GM18499 (cell line): ENCODE data around the gene PEX14.

Experiments used
- ATAC-seq: cut with Tn5 transposase; IDR thresholded peaks from one replicate; pipeline ENCODE4 v1.9.1; 2021; ENCODE audit warnings: moderate number of reproducible peaks; ENCODE audit not compliant: insufficient read depth, unreplicated experiment

Gene PEX14

GRCh38 chr1:10672343-10673050, 197.7 kb downstream of the PEX14 start:
- no peak for ATAC-seq

GRCh38 chr1:10673109-10673711, 198.5 kb downstream of the PEX14 start:
- no peak for ATAC-seq

- ATAC-seq: no peak
These were observed 199.5 kb downstream of the PEX14 start for GRCh38 chr1:10674222-10674621.

GRCh38 chr1:10674700-10675609, 200.2 kb downstream of the PEX14 start:
- no peak for ATAC-seq

DNA sequence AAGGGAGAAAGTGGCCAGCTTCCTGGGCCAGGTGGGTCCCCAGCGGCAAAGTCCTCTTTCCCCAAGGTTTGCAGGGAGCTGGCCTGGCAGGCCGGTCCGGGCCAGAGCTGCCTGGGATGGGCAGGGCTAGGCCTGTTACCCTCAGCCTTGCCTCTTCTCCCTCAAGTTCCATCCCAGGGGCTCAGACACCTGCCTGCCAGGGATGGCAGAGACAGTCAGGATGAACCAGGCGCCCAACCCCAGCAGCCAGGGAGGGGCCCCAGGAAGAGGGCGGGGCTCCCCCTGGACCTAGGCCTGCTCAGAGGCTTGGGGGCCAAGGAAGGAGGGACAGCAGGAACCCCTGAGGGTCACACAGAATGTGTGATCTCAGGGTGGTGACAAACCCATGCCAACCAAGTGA, 201.1 kb downstream of the PEX14 start:
- ATAC-seq: no peak

DNA sequence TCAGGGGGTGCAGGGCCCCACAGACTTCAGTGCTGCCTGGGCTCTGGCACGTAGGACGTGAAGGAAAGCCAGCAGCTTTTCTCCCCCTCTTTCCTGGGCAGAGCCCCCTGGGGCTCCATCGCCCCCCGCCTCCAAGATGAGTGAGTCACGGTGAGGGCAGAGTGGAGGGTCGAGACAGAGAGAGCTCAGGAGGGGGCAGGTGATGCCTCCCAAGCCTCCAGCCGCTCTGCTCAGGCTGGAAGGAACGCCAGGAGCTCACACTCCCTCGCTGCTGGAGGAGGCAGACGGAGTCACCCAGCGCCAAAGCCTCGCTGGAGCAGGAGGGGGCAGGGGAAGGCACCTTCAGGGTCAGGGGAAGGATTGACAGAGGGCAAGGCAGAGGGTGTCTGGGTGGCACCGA, 202.2 kb downstream of the PEX14 start:
- ATAC-seq: no peak

DNA sequence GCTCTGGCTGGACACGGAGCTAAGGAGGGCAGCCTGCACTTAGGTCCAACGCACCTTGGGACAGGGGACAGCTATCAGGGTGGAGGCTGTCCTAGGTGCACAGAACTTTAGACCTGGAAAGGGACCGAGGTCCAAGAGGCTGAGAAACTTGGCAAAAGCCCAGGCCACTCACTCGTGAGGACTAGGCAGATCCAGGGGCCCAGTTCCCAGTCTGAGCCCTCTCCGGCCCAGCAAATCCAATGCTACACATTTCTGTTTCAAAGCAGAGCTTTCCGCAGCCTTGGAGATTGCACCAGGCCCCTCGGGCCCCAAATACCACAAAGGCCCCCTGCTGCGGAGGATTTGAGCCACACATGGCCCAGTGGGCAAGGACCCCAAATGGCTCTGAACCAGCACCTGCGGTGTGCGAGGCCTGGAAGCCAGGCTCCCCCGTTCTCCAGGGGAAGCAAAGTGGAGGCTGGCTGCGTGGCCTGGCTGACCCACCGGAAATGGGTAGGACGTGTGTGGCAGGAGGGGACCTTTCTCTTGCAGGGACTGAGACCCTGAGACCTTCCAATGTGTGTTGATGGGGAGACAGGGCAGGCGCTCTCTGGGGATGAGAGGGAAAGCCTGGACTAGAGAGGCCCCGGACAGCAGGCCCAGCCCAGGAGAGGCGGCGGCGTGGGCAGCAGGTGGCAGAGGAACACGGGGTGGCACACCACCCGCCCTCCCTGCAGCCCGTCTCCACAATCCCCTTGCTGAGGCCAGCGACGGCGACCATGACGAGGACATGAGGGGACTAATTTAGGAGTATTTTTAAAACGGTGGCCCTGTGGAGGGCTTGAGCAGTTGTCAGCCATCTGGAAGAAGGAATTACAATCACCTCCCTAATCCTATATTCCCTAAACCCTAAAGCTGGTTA, 203.0 kb downstream of the PEX14 start:
- ATAC-seq: no peak

- no peak for ATAC-seq
These were observed 203.7 kb downstream of the PEX14 start for GRCh38 chr1:10678402-10678801.

- ATAC-seq: no peak
These were observed 204.1 kb downstream of the PEX14 start for GRCh38 chr1:10678852-10679251.

DNA sequence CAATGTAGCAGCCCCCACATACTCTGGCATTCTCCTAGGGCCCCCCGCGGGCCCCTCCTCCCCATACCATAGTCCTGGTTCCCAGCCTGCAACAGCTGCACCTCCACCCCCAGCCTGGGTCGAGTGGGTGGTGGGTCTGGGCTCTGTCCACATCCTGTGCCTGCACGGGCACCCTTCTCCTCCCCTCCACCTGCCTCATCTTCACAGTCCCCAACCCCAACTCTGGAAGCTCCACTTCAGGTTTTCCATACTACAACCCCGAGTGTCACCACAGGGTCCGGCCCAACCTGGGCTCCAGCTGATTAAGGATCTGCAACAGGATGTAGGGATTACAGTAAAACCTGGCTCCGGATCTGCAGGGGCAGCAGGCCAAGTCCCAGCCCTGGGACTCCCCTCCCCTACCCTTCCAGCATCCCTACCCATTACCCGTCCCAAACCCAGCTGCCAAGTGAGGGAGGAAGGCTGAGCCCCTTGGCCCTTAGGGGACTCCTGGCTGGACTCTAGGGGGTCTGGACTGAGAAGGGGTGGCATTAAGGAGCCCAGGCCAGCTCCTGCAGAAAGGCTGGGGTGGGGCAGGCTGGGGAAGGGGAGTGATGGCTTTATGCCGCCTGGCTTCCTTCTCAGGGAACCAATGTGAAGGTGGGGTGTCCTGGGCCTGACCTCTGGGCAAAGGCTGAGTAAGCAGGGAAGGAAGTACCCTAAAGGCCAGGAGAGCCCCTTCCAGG, 204.9 kb downstream of the PEX14 start:
- no peak for ATAC-seq
